HG03575 (cell line): Measurements from ENCODE around the gene A4GNT.
"Not testable (repeated sequence)": the region's sequence is repeated elsewhere in the genome, so short reads cannot be mapped to it uniquely, and the experiment has no call there.

ENCODE experiments used
- ATAC-seq: cut with Tn5 transposase; IDR thresholded peaks from one replicate; pipeline ENCODE4 v1.9.1; 2021; ENCODE audit not compliant: unreplicated experiment, insufficient number of reproducible peaks, low FRiP score; ENCODE audit errors: extremely low read depth

A4GNT gene

GRCh38 chr3:138132239-138132638, at the start of gene A4GNT:
TSS of gene A4GNT (minus strand) at chr3:138132390. CDS start at chr3:138131256, 1,134 bp downstream.
- ATAC-seq, result no peak

- ATAC-seq, result no peak
Observed at GRCh38 chr3:138180375-138181029, 48.3 kb upstream of the A4GNT start.

DNA sequence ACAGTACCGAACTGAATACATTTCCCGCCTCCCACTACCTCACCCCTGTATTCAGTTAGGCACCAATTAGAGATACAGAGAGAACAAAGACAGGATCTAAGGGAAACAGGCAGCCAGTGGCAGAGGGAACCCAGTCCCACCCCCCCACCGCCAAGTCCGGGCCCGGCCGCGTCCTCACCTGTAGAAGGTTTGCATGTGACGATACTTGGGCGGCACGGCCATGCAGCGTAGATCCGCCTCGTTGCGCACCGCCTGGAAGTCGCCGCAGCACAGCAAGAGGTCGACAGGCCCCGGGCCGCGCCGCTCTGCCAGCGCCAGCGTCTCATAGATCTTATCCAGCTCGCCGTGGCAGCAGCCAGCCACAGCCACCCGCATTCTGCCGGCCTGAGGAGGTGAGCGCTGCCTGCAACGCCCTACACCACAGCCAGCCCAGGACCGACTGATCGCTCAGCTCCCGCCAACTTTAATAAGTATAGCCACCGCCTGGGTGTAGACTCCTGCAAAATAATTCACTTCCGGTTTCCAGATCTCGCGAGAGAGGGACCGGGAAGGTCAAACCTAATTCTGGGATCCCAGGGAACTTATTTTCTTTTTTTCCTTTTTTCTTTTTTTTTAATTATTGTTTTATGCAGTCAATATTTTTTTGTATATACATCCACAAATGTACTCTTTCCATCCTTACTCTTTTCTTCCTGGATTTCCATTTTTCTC, 42.4 kb upstream of the A4GNT start, which contains the start of gene DBR1:
Gene DBR1, minus strand, starts transcription at position 501 of the 711 bp plus-strand sequence. Its CDS starts 126 bp downstream, at position 375.
- peak; percentile 56 for ATAC-seq

DNA sequence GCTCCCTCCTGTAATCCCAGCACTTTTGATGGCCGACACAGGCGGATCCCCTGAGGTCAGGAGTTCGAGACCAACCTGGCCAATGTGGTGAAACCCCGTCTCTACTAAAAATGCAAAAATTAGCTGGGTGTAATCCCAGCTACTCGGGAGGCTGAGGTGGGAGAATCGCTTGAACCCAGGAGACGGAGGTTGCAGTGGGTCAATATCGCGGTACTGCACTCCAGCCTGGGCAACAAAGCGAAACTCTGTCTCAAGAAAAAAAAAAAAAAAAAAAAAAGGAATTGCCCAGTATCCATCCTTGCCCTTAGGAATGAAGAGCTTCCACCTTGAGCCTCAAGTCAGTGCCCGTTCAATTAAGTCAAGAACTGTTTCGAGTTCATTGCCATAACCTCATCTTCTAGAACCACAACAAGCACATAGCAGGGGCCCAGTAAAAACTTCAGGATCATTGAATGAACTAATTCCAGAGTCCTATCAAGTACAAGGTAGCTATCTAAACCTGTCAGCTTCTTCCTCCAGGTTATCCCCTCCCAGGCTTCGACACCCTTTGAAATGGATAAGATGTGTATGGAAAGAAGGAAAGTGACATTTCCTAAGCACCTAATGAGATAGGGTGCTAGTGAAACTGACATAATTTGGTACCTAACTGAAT, 41.7 kb upstream of the A4GNT start:
- ATAC-seq, result peak; percentile 10

- no peak for ATAC-seq
Observed at GRCh38 chr3:138172625-138173024, 40.4 kb upstream of the A4GNT start.

- ATAC-seq, result no peak
Observed at GRCh38 chr3:138165061-138165460, 32.9 kb upstream of the A4GNT start.

- ATAC-seq, result no peak
Observed at GRCh38 chr3:138157743-138158142, 25.6 kb upstream of the A4GNT start.

DNA sequence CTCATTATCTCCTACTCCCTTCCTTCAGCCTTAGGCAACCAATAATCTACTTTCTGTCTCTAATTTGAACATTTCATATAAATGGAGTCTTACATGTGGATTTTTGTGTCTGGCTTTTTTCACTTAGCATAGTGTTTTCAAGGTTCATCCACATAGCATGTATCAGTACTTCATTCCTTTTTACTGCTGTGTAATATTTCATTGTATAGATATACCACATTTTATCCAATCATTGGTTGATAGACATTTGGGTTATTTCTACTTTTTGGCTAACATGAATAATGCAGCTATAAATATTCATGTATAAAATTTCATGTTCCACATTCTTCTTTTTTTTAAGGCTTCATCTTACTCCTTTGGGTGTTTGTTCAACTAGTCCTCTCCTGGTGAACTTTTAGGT, 22.3 kb upstream of the A4GNT start:
- ATAC-seq, result no peak

- no peak for ATAC-seq
Observed at GRCh38 chr3:138148503-138148902, 16.3 kb upstream of the A4GNT start.

DNA sequence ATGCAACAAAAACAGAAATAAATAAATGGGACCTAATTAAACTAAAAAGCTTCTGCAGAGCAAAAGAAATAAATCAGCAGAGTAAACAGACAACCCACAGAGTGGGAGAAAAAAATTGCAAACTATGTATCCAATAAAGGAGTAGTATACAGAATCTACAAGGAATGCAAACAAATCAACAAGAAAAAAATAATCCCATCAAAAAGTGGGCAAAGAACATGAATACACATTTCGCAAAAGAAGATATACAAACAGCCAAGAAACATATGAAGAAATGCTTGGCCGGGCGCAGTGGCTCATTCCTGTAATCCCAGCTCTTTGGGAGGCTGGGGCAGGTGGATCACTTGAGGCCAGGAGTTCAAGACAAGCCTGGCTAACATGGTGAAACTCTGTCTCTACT, 10.0 kb upstream of the A4GNT start:
- not testable (repeated sequence) for ATAC-seq

DNA sequence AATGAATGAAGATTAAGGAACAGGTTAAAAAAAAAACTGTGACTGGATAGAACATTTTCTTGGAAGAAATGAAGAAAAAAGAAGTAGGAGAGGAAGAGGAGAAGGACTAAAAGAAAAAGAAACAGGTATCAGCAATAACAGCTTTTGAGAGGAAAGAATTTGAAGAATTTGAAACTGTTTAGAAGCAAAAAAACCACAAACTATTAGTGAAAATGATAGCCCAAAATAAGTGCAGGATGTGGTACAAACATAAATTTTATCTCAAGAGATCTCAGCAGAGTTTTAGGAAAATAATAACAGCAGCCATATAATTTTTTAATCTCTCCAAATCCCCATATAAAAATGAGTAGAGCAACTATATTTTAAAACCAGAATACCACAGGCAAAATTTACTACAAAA, 8.8 kb upstream of the A4GNT start:
- ATAC-seq, result no peak

GRCh38 chr3:138139691-138140090, 7.5 kb upstream of the A4GNT start:
- no peak for ATAC-seq

DNA sequence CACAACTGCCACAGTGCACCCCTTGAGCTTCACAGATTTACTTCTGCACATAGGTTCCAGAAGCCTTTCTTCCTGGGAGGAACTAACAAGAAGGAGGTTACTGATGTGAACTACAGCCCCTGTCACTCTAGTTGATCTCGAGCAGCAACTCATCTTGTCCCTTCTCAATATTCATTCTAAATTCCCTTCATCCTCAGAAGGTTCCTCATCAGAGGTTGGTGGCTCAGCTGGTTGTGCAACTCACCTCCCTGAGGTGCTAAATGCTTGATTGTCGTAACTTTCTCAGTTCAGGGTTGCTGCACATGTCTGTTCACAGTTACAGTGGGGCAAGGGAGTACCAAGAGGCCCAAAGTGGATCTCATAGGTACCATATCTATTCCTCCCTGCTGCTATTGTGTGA, 5.7 kb upstream of the A4GNT start:
- ATAC-seq, result no peak

DNA sequence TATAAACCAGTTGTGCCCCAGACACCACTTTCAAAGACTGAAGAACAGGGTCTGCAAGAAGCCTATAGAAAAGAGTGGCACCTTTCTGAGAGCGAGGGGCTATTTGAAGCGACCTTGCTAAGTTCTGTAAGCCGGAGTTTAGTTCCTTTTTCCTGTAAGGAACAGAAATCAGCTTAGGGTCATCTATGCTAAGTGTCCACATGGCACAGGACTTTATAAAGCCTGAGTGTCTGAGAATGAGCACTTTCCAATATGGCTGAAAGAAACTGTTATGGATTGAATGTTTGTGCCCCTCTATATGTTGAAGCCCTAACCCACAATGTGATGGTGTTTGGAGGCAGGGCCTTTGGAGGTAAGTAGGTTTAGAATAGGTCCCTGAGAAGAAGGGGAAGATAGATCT, 4.0 kb upstream of the A4GNT start:
- ATAC-seq, result no peak

- no peak for ATAC-seq
Observed at GRCh38 chr3:138135833-138136194, 3.6 kb upstream of the A4GNT start.

DNA sequence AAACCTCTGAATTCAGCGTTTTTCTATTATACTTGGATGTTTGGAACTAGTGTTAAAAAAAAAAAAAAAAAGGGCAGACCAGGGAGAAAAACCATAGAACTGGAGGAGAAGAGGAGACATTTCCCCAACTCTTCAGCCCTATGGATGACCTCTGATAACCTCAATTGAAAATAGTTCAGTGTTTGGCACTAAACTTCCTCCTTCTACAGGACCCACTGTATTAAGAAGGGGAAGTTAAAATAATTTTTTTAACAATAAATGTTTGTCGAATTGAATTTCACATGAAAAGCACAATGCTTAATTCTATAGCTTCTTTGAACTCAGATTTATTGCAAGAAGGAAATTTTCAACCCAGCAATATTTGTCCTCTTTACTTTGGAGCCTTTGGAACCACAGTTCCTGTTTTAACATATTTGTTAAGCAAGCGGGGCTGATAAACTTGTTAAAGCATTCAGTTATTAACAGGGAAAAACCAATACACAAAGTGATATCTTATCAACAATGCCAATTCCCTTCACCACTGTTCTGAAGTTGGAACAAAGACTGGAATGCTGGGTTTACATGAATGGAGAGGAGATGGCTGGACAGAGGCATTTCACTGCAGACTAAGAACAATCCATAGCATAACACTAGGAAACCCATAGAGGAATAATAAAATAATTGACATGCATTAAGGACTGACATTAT, 3.1 kb upstream of the A4GNT start:
- ATAC-seq, result no peak

DNA sequence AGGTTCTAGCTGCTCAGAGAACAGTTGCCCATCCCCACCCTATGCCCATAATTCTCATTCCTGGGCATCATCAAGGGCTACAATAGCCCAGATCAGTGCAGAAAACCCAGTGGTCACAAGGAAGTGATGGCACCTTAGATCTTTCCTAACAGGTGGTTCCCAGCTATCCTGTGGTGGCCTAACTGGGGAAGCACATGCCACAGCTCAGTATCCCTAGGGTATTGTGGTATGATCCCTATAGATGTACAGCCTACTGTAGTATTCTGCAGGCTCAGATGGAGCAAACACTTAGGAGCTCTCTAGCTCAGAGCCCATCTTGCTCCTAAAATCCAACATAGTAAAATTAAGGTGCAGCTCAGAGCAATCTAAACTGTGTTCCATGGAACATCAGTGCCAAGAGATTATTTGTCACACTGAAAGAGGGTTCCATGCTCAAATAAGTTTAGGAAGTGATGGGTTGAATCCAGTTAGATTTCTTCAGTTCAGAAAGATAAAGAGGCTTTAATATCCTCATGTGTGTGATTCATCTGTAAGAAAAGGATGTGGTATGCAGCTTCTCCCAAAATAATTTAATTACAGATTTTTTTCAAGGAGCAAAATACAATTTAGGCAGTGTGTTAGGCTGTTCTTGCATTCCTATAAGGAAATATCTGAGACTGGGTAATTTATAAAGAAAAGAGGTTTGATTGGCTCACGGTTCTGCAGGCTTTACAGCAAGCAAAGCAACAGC, 4.4 kb downstream of the A4GNT start:
- no peak for ATAC-seq

- no peak for ATAC-seq
Observed at GRCh38 chr3:138125548-138126221, 6.5 kb downstream of the A4GNT start.
